ENCODE data around the gene CEP104. TPM values are rescaled to one million over a fixed set of nuclear protein-coding genes. Genes with fewer than 3 reads are reported as not detected.

The CEP104 gene
- total RNA-seq, 2 donors from 2014 or later, result 43.5 to 45.6 TPM

Other genes with a start within 250 kb of the CEP104 start
- 1 to 10 TPM; 6.3 to 8.2 TPM for gene MEGF6, start 245.7 kb downstream of the CEP104 start, total RNA-seq
- gene TPRG1L, start 232.2 kb downstream of the CEP104 start, total RNA-seq, result 10 to 100 TPM; 88.5 to 93.9 TPM
- gene WRAP73, start 207.1 kb downstream of the CEP104 start, total RNA-seq, result 10 to 100 TPM; 20.1 to 23.6 TPM
- gene TP73, start 204.7 kb downstream of the CEP104 start, total RNA-seq, result under 1 TPM; 0.11 to 0.70 TPM
- gene CCDC27, start 104.8 kb downstream of the CEP104 start, total RNA-seq, result not detected
- 1 to 10 TPM; 1.8 to 4.6 TPM for gene SMIM1, start 84.5 kb downstream of the CEP104 start, total RNA-seq
- gene LRRC47, start 60.7 kb downstream of the CEP104 start, total RNA-seq, result 10 to 100 TPM; 35.1 to 41.5 TPM
- 1 to 10 TPM; 6.2 to 9.6 TPM for gene DFFB, start 265 bp upstream of the CEP104 start, total RNA-seq
- gene C1orf174, start 43.1 kb upstream of the CEP104 start, total RNA-seq, result 10 to 100 TPM; 17.1 to 22.3 TPM